GM18909 (cell line): ENCODE results near the gene GSK3A.
A peak's percentile ranks its signal among the peaks of the same experiment; 100 is the strongest.
"Not testable (repeated sequence)": the region's sequence is repeated elsewhere in the genome, so short reads cannot be mapped to it uniquely, and the experiment has no call there.

Experiments used
- ATAC-seq: cut with Tn5 transposase; IDR thresholded peaks from one replicate; pipeline ENCODE4 v1.9.1; 2021; ENCODE audit warnings: mild to moderate bottlenecking; ENCODE audit not compliant: unreplicated experiment, poor library complexity

GSK3A gene

DNA sequence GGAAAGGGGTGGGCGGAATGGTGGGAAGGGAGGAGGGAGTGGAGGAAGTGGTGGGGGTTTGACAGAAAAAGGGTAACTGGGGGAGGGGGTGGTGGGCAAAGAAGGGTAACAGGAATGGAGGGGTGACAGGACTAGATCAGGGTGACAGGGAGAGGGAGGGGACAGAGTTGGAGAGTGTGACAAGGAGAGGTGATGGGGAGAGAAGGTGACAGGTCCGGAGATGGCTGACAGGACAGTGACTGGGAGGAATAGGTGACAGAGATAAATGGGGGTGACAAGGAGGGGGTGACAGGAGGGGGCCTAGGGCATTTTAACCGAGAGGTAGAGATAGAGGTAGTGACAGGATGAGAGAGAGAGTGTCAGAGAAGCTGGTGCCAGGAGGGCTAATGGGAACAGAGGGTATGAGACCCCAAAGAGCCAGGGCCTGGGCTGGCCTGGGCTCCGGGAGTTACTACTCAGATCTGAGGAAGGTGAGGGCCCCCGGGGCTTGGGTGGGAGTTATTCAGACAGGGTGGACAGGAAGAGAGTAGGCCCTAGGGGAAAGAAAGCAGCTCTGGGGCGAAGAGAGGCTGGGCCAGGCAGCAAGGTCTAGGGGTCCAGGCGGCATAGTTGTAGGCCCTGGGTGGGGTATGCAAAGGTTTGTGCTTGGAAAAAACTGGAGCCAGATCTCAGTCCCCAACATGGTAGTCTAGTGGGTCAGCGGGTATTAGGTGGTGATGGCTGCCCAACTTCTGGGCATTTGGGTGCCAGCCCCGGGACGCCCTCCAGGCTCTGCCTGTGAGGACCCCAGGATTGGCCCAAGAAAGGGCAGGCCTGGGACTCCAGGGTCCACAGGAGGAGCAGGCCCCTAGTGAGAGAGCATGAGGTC lies 27.3 kb upstream of the GSK3A start:
- ATAC-seq = no peak

DNA sequence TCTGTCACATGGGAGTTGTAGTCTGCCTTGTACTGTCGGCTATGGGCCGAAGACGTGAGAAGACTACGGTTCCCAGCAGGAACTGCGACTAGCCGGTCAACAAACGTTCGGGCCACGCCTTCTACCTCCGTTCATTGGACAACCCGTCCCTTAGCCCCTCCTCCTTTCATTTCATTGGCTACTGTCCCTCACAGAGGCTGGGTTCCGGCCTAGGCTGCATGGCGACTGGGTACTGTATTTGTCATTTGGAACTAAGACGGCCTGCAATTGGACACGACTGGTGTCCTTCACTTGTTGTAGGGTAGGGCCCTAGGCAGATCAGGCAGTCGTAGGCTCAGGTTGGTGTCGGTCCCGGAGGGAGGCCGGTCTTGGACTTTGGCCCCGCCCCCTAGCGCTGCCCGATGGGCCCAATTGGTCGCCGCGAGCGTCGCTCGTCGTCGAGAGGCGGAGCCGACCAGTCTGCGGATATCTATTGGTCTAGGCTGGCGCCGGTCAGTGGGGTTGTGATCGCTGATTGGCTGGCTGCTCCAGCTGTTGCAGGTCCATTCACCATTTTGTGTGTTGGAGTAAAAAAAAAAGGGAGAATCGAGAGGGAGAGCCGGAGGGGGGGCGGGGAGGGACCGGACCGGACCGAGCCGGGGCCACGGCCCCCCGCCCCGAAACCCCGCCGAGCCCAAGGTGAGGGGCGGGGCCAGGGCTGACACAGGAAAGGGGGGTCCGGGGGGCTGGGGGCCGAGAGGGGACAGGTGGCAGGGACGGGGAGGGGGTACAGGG lies 26.5 kb upstream of the GSK3A start, which contains the start of gene CIC:
TSS of gene CIC (plus strand) at position 549 of the 774 bp plus-strand sequence. CDS start 2,532 bp downstream, outside the sequence.
- peak; percentile 77 for ATAC-seq

- ATAC-seq = peak; percentile 59
These were observed 25.8 kb upstream of the GSK3A start for GRCh38 chr19:42268142-42268703.

GRCh38 chr19:42267644-42268141 lies 25.3 kb upstream of the GSK3A start:
- ATAC-seq = no peak

DNA sequence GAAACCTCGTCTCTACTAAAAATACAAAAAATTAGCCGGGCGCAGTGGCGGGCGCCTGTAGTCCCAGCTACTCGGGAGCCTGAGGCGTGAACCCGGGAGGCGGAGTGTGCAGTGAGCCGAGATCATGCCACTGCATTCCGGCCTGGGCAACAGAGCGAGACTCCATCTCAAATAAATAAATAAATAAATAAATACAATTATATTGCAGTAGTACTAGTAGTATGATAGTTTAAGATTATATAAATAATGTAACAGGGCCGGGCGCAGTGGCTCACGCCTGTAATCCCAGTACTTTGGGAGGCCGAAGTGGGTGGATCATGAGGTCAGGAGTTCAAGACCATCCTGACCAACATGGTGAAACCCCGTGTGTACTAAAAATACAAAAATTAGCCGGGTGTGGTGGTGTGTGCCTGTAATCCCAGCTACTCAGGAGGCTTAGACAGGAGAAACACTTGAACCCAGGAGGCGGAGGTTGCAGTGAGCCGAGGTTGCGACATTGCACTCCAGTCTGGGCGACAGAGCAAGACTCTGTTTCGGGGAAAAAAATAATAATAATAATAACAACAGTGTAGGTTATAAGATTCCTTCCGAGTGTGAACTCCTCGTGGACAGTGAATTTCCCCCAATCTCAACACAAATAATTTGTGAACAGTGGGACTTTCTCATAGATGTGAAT lies 24.7 kb upstream of the GSK3A start:
- ATAC-seq = not testable (repeated sequence)

- not testable (repeated sequence) for ATAC-seq
These were observed 23.7 kb upstream of the GSK3A start for GRCh38 chr19:42266105-42266504.

DNA sequence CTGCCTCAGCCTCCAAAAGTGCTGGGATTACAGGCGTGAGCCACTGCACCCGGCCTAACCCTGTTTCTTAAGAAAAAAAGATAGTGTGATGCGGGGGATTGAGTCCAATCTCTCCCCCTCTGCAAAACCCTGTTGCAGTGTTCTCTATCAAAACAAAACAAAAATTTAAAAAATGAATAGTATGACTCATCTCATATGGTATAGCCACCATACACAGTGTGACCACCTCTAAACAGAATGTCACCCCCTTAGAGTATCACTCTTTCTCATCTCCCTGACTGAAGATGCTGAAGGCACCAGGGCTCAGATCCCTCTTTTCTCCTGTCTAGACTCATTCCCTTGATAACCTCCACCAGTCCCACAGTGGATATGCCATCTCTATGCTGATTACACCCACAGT lies 19.4 kb upstream of the GSK3A start:
- ATAC-seq = no peak

- not testable (repeated sequence) for ATAC-seq
These were observed 15.4 kb upstream of the GSK3A start for GRCh38 chr19:42257842-42258241.

DNA sequence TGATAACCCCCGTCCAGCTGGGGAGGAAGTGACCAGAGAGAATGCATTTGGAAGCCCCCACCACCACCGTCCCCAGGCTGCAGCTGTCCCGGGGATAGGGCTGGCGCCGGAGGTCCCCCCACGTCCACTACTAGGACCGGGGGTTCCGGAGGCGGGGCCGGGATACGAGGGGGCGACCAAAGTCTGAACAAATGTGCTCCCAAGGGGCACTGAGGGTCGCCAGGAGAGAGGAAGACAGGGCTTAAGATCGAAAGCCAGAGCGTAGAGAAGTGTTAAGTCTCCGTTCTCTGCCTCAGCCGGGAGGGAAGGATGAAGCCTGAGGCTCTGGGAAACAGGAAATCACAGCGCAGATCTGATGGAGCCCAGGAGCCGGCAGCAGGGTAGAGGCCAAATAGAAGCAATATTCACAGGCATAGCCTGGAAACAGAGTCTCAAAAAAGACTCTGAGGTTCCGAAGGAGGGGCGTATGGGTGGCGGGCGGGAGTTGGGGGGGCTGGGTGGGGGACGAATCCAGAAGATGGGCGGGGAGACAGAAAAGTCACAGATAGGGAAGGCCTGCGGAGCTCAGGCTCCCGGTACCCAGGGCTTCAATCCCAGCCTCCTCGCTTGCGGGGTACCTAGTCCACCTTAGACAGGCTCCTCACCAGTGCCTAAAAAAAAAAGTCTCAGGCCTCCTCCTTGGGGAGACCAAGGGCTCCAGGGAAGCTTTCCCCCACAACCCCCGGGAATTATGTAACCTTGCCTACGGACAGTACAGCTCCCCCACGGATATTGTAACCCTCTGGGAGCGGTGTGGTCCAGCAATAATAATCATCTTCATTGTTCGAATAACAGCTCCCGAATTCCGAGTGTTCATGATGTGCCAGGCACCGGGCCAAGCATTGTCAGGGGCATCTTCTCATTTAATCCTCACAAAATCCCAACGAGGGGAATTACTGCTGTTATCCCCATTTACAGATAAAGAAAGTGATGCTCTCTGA lies 13.7 kb upstream of the GSK3A start:
- ATAC-seq = no peak

- peak; percentile 70 for ATAC-seq
These were observed 12.7 kb upstream of the GSK3A start, which contains the start of gene ERF for GRCh38 chr19:42254850-42255765. ERF (minus strand) TSS chr19:42255128; CDS start chr19:42254999, 129 bp downstream.

GRCh38 chr19:42254089-42254849 lies 11.9 kb upstream of the GSK3A start:
- ATAC-seq = peak; percentile 38

DNA sequence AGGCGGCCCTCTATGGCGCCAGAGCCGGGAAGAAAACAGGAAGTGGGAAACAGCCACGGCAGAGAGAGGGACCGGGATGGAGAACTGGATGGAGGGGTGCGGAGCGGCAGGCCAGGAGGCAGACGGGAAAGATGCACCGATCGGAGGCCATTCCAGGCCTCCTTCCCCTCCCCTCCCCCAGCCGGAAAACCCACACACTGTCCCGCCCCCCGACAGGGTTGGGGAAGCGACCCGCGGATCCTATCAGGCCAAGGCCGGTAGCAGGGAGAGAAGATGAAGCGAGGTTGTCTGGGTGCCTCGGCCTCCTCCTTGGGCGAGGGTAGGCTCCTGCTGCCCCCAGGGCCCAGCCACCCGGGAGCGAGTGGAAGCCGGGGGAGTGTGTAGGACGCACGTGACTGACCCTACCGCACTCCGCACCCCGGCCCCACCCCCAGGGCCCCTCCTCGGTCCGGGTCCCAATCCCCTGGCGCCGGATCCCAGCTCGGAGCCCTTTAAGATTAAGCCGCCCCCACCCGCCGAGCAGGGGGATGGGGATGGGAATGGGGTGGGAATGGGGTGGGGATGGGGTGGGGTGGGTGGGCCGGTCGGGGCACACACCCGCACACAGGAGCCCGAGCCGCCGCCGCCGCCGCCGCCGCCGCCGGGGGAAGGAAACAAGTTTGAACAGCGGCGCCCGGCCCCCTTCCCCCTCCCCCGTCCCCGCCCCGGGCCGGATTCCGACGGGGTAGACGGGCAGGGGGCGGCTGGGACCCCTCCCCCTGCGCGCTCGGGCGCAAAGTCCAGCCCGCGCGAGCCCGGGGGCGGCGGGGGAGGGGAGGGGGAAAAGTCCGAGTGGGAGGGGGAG lies 11.1 kb upstream of the GSK3A start:
- ATAC-seq = peak; percentile 17

DNA sequence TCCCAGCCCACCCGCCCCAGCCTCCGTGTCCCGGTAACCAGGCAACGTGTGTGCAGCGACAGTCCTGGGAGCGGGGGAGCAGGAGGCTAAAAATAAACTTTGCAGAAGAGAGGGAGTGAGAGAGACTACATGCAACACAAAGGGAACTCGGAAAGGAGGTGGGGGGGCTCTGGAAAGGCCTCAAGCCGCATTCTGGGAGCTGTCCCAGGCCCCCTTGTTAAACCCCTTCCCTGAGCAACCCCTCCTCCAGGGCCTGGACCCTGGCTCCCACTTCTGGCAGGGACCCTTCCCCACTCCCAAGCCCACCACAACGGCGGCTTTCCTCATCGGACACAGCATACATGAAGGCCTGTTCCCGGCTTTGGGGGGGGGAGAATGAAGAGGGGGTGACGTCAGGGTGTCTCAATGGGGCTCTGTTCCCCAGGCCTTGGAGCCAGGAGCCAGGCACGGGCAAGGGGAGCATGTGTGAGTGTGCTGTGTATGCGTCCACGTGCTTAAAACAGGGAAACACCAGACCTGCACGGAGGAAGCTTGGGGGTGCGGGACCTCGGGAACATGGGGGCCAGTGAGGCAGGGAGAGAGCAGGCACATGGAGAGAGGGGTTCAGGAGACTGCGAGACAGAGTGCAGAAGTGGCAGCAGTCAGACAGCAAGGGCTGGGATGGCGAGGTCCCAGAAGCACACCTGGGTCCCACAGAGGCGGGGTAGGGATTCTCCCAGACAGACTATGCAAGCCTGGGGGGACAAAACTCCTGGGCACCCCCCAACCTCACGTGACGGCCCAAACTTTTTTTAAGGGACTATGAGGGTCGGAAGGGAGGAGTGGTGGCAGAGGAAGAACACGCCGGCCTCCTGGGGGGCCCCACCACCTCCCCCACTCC lies 10.2 kb upstream of the GSK3A start:
- no peak for ATAC-seq

DNA sequence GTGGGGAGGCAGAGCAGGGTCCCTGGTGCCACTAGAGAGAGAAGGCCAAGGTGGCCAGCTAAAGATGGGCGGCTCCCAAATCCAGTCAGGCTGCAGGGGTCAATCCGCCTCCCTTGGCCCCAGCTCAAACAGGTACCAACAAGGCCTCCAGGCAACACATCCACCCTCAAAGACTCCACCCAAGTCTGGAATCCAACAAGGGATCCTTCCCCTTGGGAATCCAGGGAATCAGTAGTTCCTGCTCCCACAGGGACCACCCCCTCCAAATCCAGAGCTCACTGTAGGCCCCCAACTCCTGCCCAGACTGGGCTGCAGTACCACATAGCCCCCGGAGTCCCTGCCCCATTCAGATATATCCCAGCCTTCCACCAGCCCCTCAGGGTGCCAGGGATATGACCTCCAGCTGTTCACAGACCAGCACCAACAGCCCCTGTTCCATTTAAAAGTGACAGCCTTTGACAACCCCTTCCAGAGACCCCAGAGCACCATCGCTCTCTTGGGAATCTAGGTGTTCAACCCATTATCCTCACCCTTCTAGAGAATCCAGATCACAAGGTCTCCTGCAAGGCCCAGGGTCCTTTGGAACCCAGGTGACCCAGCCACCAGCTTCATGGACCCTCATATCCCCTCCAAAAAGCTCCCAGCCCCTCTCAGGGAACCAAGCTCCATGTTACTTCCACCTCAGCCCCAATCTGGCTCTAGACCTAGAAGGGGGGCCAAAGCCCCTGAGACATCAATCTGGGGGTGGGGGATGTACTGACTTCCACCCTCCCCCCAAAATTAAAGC lies 9.4 kb upstream of the GSK3A start:
- no peak for ATAC-seq
